Skeletal muscle satellite cell (primary cell): ENCODE data around the gene UCK2.

Source experiments
- H3K27me3 ChIP-seq: 2 replicates; pipeline ENCODE4 v1.7.0; 2013; ENCODE audit warnings: low read length; ENCODE audit not compliant: control insufficient read depth, insufficient read depth
- H3K36me3 ChIP-seq: 2 replicates; pipeline ENCODE4 v1.7.0; 2013; ENCODE audit warnings: mild to moderate bottlenecking, control low read depth, low read length; ENCODE audit not compliant: insufficient read depth
- H3K4me1 ChIP-seq: 2 replicates; pipeline ENCODE4 v1.7.0; 2013; ENCODE audit warnings: low read length; ENCODE audit not compliant: control insufficient read depth, insufficient read depth
- H3K4me2 ChIP-seq: 2 replicates; pipeline ENCODE4 v1.7.0; 2013; ENCODE audit warnings: mild to moderate bottlenecking, low read length
- H3K4me3 ChIP-seq: 2 replicates; pipeline ENCODE4 v1.7.0; 2013; ENCODE audit warnings: low read length
- H3K9ac ChIP-seq: 2 replicates; pipeline ENCODE4 v1.7.0; 2013; ENCODE audit warnings: mild to moderate bottlenecking, low read depth, low read length, moderate library complexity
- H3K9me3 ChIP-seq: replicated peaks from 2 replicates; pipeline ENCODE4 v1.7.0; 2013; ENCODE audit warnings: mild to moderate bottlenecking, control low read depth, low read length

The UCK2 gene

GRCh38 chr1:165847486-165847885 is 20.1 kb downstream of the UCK2 start:
- Histone ChIP-seq H3K36me3 (no peaks in the 10 kb centered on the region), H3K4me1 (peaks cover 19% of the 10 kb centered on the region), H3K4me3 (no peak overlapping the region), H3K9me3 (no peaks in the 10 kb centered on the region), H3K27me3 (no peaks in the 10 kb centered on the region), H3K4me2 (no peak overlapping the region), H3K9ac (no peak overlapping the region)

- Histone ChIP-seq H3K36me3 (no peaks in the 10 kb centered on the region), H3K9me3 (no peaks in the 10 kb centered on the region), H3K27me3 (no peaks in the 10 kb centered on the region), H3K9ac (no peak overlapping the region), H3K4me2 (no peak overlapping the region), H3K4me1 (peaks cover 26% of the 10 kb centered on the region), H3K4me3 (no peak overlapping the region)
Observed at GRCh38 chr1:165849353-165850133, 22.1 kb downstream of the UCK2 start.

GRCh38 chr1:165851034-165851658 is 23.7 kb downstream of the UCK2 start:
- Histone ChIP-seq H3K4me2 (peak overlapping the region; percentile 48), H3K36me3 (no peaks in the 10 kb centered on the region), H3K4me1 (peaks cover 40% of the 10 kb centered on the region), H3K9ac (no peak overlapping the region), H3K27me3 (no peaks in the 10 kb centered on the region), H3K4me3 (no peak overlapping the region), H3K9me3 (no peaks in the 10 kb centered on the region)

GRCh38 chr1:165852871-165853270 is 25.5 kb downstream of the UCK2 start:
- Histone ChIP-seq H3K9me3 (no peaks in the 10 kb centered on the region), H3K27me3 (no peaks in the 10 kb centered on the region), H3K4me2 (no peak overlapping the region), H3K36me3 (no peaks in the 10 kb centered on the region), H3K4me3 (no peak overlapping the region), H3K9ac (no peak overlapping the region), H3K4me1 (peaks cover 57% of the 10 kb centered on the region)

GRCh38 chr1:165853528-165854075 is 26.2 kb downstream of the UCK2 start:
- H3K9ac ChIP-seq: peak overlapping the region; percentile 68
- peaks cover 64% of the 10 kb centered on the region for H3K4me1 ChIP-seq

GRCh38 chr1:165854101-165854845 is 26.9 kb downstream of the UCK2 start:
- Histone ChIP-seq H3K27me3 (no peaks in the 10 kb centered on the region), H3K36me3 (no peaks in the 10 kb centered on the region), H3K4me2 (peak overlapping the region; percentile 47), H3K9me3 (no peaks in the 10 kb centered on the region), H3K4me1 (peaks cover 71% of the 10 kb centered on the region), H3K9ac (peak overlapping the region; percentile 68), H3K4me3 (no peak overlapping the region)

More at GRCh38 chr1:165853528-165854075, 26.2 kb downstream of the UCK2 start:
- H3K4me2 ChIP-seq: peak overlapping the region; percentile 47
- H3K27me3 ChIP-seq: no peaks in the 10 kb centered on the region
- H3K9me3 ChIP-seq: no peaks in the 10 kb centered on the region
- no peaks in the 10 kb centered on the region for H3K36me3 ChIP-seq
- no peak overlapping the region for H3K4me3 ChIP-seq

- H3K4me1 ChIP-seq: peaks cover 72% of the 10 kb centered on the region
- H3K9ac ChIP-seq: no peak overlapping the region
- no peaks in the 10 kb centered on the region for H3K27me3 ChIP-seq
- H3K4me2 ChIP-seq: no peak overlapping the region
- no peaks in the 10 kb centered on the region for H3K9me3 ChIP-seq
- H3K4me3 ChIP-seq: no peak overlapping the region
- H3K36me3 ChIP-seq: no peaks in the 10 kb centered on the region
Observed at GRCh38 chr1:165855010-165855838, 27.8 kb downstream of the UCK2 start.

- no peaks in the 10 kb centered on the region for H3K9me3 ChIP-seq
- no peak overlapping the region for H3K4me3 ChIP-seq
- H3K36me3 ChIP-seq: no peaks in the 10 kb centered on the region
- peak overlapping the region; percentile 57 for H3K4me2 ChIP-seq
- no peaks in the 10 kb centered on the region for H3K27me3 ChIP-seq
- peaks cover 69% of the 10 kb centered on the region for H3K4me1 ChIP-seq
- peak overlapping the region; percentile 45 for H3K9ac ChIP-seq
Observed at GRCh38 chr1:165856021-165856420, 28.6 kb downstream of the UCK2 start.

GRCh38 chr1:165856606-165857005 is 29.2 kb downstream of the UCK2 start:
- H3K9ac ChIP-seq: peak overlapping the region; percentile 45

GRCh38 chr1:165857046-165857801 is 29.8 kb downstream of the UCK2 start:
- H3K27me3 ChIP-seq: no peaks in the 10 kb centered on the region
- peak overlapping the region; percentile 57 for H3K4me2 ChIP-seq
- no peaks in the 10 kb centered on the region for H3K36me3 ChIP-seq
- peak overlapping the region; percentile 18 for H3K4me3 ChIP-seq
- no peaks in the 10 kb centered on the region for H3K9me3 ChIP-seq
- peak overlapping the region; percentile 45 for H3K9ac ChIP-seq
- H3K4me1 ChIP-seq: peaks cover 65% of the 10 kb centered on the region

More at GRCh38 chr1:165856606-165857005, 29.2 kb downstream of the UCK2 start:
- H3K9me3 ChIP-seq: no peaks in the 10 kb centered on the region
- H3K27me3 ChIP-seq: no peaks in the 10 kb centered on the region
- H3K4me1 ChIP-seq: peaks cover 64% of the 10 kb centered on the region
- H3K36me3 ChIP-seq: no peaks in the 10 kb centered on the region
- H3K4me3 ChIP-seq: no peak overlapping the region
- peak overlapping the region; percentile 57 for H3K4me2 ChIP-seq
